ENCODE measurements around the gene ANAPC16. TPM values are rescaled to one million over a fixed set of nuclear protein-coding genes. Genes with fewer than 3 reads are reported as not detected.
A peak's percentile ranks its signal among the peaks of the same experiment; 100 is the strongest.

Gene ANAPC16
- 61.1 and 69.6 TPM in 2 replicates for total RNA-seq (2014; rRNA removed; shearing (Covaris generic))
- 97.9 and 101 TPM in 2 replicates for polyA plus RNA-seq (2016; fragmentation: Nextera tagmentation; extraction: Ambion mirVana)

GRCh38 chr10:72215611-72216549 lies at the start of gene ANAPC16, which contains the start of gene ASCC1:
Gene ANAPC16 (plus strand): TSS chr10:72216012. CDS start chr10:72223915, 7,903 bp downstream.
Gene ASCC1 (minus strand): TSS chr10:72216276. CDS start chr10:72213298, 2,978 bp downstream.
- no peaks in the 10 kb centered on the region for H3K36me3 ChIP-seq (ENCODE audit: low read depth)
- in situ Hi-C loops (cut with MboI), result loop anchor here (25.0 kb wide), 1 partner anchor 279 kb away; no protein-coding TSS in a partner anchor
- DNase-seq, result peak; percentile 95
- peak within 1 kb of the TSS; percentile 87 for H3K4me2 ChIP-seq (ENCODE audit: unreplicated experiment)
- no peaks in the 10 kb centered on the region for H3K27me3 ChIP-seq (replicated peaks; ENCODE audit: insufficient read depth)
- H3K79me2 ChIP-seq (ENCODE audit: insufficient read depth), result peaks cover 49% of the 10 kb centered on the region
- H4K20me1 ChIP-seq (ENCODE audit: insufficient read depth), result no peaks in the 10 kb centered on the region
- no peaks in the 10 kb centered on the region; the same call in 1 of the 2 replicates for H3F3A ChIP-seq (ENCODE audit: insufficient read depth)
- H2AFZ ChIP-seq, result peak within 1 kb of the TSS; percentile 95
- H3K27ac ChIP-seq, result peak within 1 kb of the TSS; percentile 94
- H3K4me3 ChIP-seq, result peak within 1 kb of the TSS; percentile 94
- H3K9me3 ChIP-seq (ENCODE audit: low read depth), result no peaks in the 10 kb centered on the region
- H3K9me2 ChIP-seq (ENCODE audit: insufficient read depth), result no peaks in the 10 kb centered on the region
- TF ChIP-seq EZH2 (IDR thresholded peaks at IDR 0.05; ENCODE audit: insufficient read depth, poor library complexity, severe bottlenecking), result no peak
- no peak for TF ChIP-seq EZH2phosphoT487 (IDR thresholded peaks at IDR 0.05; ENCODE audit: insufficient read depth, low read depth)
- WGBS, 2 experiments (ENCODE audit: low coverage in 1 of 2, low lambda C conversion rate in 2 of 2, missing lambda C conversion rate in 2 of 2), result 1 to 3% methylated on average over 60 to 64 of the region's 64 CpGs
- peaks cover 16% of the 10 kb centered on the region; the same call in 1 of the 2 replicates for H3K4me1 ChIP-seq (ENCODE audit: insufficient read depth)
- H3K9ac ChIP-seq, result peak within 1 kb of the TSS; percentile 90

- no peak for TF ChIP-seq EZH2 (IDR thresholded peaks at IDR 0.05; ENCODE audit: insufficient read depth, poor library complexity, severe bottlenecking)
- no peak for TF ChIP-seq EZH2phosphoT487 (IDR thresholded peaks at IDR 0.05; ENCODE audit: insufficient read depth, low read depth)
- no peak for DNase-seq
- 94 to 96% methylated on average over 3 of the region's 3 CpGs for WGBS, 2 experiments (ENCODE audit: low coverage in 1 of 2, low lambda C conversion rate in 2 of 2, missing lambda C conversion rate in 2 of 2)
Measured at GRCh38 chr10:72167118-72167517, 48.7 kb upstream of the ANAPC16 start.

GRCh38 chr10:72170263-72170662 lies 45.5 kb upstream of the ANAPC16 start:
- Histone ChIP-seq H3K9me2 (ENCODE audit: insufficient read depth) (no peaks in the 10 kb centered on the region), H2AFZ (no peak overlapping the region), H4K20me1 (ENCODE audit: insufficient read depth) (no peaks in the 10 kb centered on the region), H3K27ac (no peak overlapping the region), H3K9me3 (ENCODE audit: low read depth) (no peaks in the 10 kb centered on the region), H3K36me3 (ENCODE audit: low read depth) (no peaks in the 10 kb centered on the region), H3F3A (ENCODE audit: insufficient read depth) (peaks cover 43% of the 10 kb centered on the region), H3K4me1 (ENCODE audit: insufficient read depth) (peaks cover 34% of the 10 kb centered on the region), H3K4me2 (ENCODE audit: unreplicated experiment) (no peak overlapping the region), H3K79me2 (ENCODE audit: insufficient read depth) (0 out of 2 replicates have a peak, but pooled peaks cover 6% of the 10 kb centered on the region), H3K9ac (no peak overlapping the region), H3K27me3 (replicated peaks; ENCODE audit: insufficient read depth) (no peaks in the 10 kb centered on the region), H3K4me3 (no peak overlapping the region)
- in situ Hi-C loops (cut with MboI), result no loop called here
- TF ChIP-seq EZH2 (IDR thresholded peaks at IDR 0.05; ENCODE audit: insufficient read depth, poor library complexity, severe bottlenecking), result no peak
- no peak for TF ChIP-seq EZH2phosphoT487 (IDR thresholded peaks at IDR 0.05; ENCODE audit: insufficient read depth, low read depth)
- DNase-seq, result no peak
- WGBS, 2 experiments (ENCODE audit: low coverage in 1 of 2, low lambda C conversion rate in 2 of 2, missing lambda C conversion rate in 2 of 2), result 97 to 100% methylated on average over 4 of the region's 4 CpGs

More at GRCh38 chr10:72167118-72167517, 48.7 kb upstream of the ANAPC16 start:
- H3K4me1 ChIP-seq (ENCODE audit: insufficient read depth), result peaks cover 20% of the 10 kb centered on the region
- H3K27ac ChIP-seq, result no peak overlapping the region
- H3K9me2 ChIP-seq (ENCODE audit: insufficient read depth), result no peaks in the 10 kb centered on the region
- no peaks in the 10 kb centered on the region for H3K27me3 ChIP-seq (replicated peaks; ENCODE audit: insufficient read depth)
- H3K9ac ChIP-seq, result no peak overlapping the region
- no peaks in the 10 kb centered on the region for H4K20me1 ChIP-seq (ENCODE audit: insufficient read depth)
- no peak overlapping the region for H3K4me3 ChIP-seq
- H2AFZ ChIP-seq, result no peak overlapping the region
- H3K36me3 ChIP-seq (ENCODE audit: low read depth), result no peaks in the 10 kb centered on the region
- no peaks in the 10 kb centered on the region for H3K9me3 ChIP-seq (ENCODE audit: low read depth)
- in situ Hi-C loops (cut with MboI), result no loop called here
- H3F3A ChIP-seq (ENCODE audit: insufficient read depth), result peaks cover 19% of the 10 kb centered on the region
- H3K4me2 ChIP-seq (ENCODE audit: unreplicated experiment), result no peak overlapping the region
- H3K79me2 ChIP-seq (ENCODE audit: insufficient read depth), result 0 out of 2 replicates have a peak, but pooled peaks cover 6% of the 10 kb centered on the region

- H3K27ac ChIP-seq, result peak overlapping the region; percentile 45
- no peaks in the 10 kb centered on the region for H3K9me3 ChIP-seq (ENCODE audit: low read depth)
- H3K79me2 ChIP-seq (ENCODE audit: insufficient read depth), result 0 out of 2 replicates have a peak, but pooled peaks cover 6% of the 10 kb centered on the region
- peaks cover 38% of the 10 kb centered on the region for H3K4me1 ChIP-seq (ENCODE audit: insufficient read depth)
- no peak for DNase-seq
- no peaks in the 10 kb centered on the region for H3K9me2 ChIP-seq (ENCODE audit: insufficient read depth)
- H3K9ac ChIP-seq, result no peak overlapping the region
- no peaks in the 10 kb centered on the region for H3K36me3 ChIP-seq (ENCODE audit: low read depth)
- in situ Hi-C loops (cut with MboI), result no loop called here
- H3K27me3 ChIP-seq (replicated peaks; ENCODE audit: insufficient read depth), result no peaks in the 10 kb centered on the region
- 81% methylated on average over 4 of the region's 4 CpGs for WGBS, 2 experiments (ENCODE audit: low coverage in 1 of 2, low lambda C conversion rate in 2 of 2, missing lambda C conversion rate in 2 of 2)
- H2AFZ ChIP-seq, result no peak overlapping the region
- peaks cover 47% of the 10 kb centered on the region for H3F3A ChIP-seq (ENCODE audit: insufficient read depth)
- no peaks in the 10 kb centered on the region for H4K20me1 ChIP-seq (ENCODE audit: insufficient read depth)
- no peak overlapping the region for H3K4me3 ChIP-seq
- TF ChIP-seq EZH2 (IDR thresholded peaks at IDR 0.05; ENCODE audit: insufficient read depth, poor library complexity, severe bottlenecking) (no peak), EZH2phosphoT487 (IDR thresholded peaks at IDR 0.05; ENCODE audit: insufficient read depth, low read depth) (no peak)
- H3K4me2 ChIP-seq (ENCODE audit: unreplicated experiment), result peak overlapping the region; percentile 67
Measured at GRCh38 chr10:72170733-72171132, 45.1 kb upstream of the ANAPC16 start.
